GM18951 (cell line): ENCODE data around the gene SLC5A10.
"Not testable (repeated sequence)": the region's sequence is repeated elsewhere in the genome, so short reads cannot be mapped to it uniquely, and the experiment has no call there.

Experiments
- POLR2A ChIP-seq: IDR thresholded peaks from 4 replicates; pipeline ENCODE4 v1.6.1; 2011; ENCODE audit warnings: mild to moderate bottlenecking; ENCODE audit not compliant: insufficient read length, insufficient read depth; ENCODE audit errors: extremely low read depth
- in situ Hi-C: fragments of 300-500 bp; cut with MboI; formaldehyde crosslinking; loops from one replicate; pipeline ENCODE4 v1.12.0; 2022; ENCODE audit warnings: low sequenced_read_pairs, mixed read lengths, inconsistent platforms; ENCODE audit not compliant: unreplicated experiment

The SLC5A10 gene

GRCh38 chr17:18954321-18954720, 2.4 kb downstream of the SLC5A10 start:
- TF ChIP-seq POLR2A, result no peak
- in situ Hi-C loops, result no loop called here

- no peak for TF ChIP-seq POLR2A
- in situ Hi-C loops, result no loop called here
Observed at GRCh38 chr17:18955009-18955408, 3.0 kb downstream of the SLC5A10 start.

- in situ Hi-C loops, result not testable (repeated sequence)
Observed at GRCh38 chr17:18956021-18956420, 4.1 kb downstream of the SLC5A10 start.

GRCh38 chr17:18956581-18956980, 4.6 kb downstream of the SLC5A10 start:
- in situ Hi-C loops, result no loop called here
- TF ChIP-seq POLR2A, result no peak

GRCh38 chr17:18957831-18958230, 5.9 kb downstream of the SLC5A10 start:
- no peak for TF ChIP-seq POLR2A
- in situ Hi-C loops, result no loop called here

- in situ Hi-C loops, result no loop called here
- no peak for TF ChIP-seq POLR2A
Observed at GRCh38 chr17:18958611-18959010, 6.6 kb downstream of the SLC5A10 start.

- TF ChIP-seq POLR2A, result no peak
- in situ Hi-C loops, result no loop called here
Observed at GRCh38 chr17:18959071-18959844, 7.3 kb downstream of the SLC5A10 start.

GRCh38 chr17:18959845-18960240, 7.9 kb downstream of the SLC5A10 start:
- no peak for TF ChIP-seq POLR2A
- in situ Hi-C loops, result no loop called here

GRCh38 chr17:18960241-18960665, 8.3 kb downstream of the SLC5A10 start:
- no peak for TF ChIP-seq POLR2A
- in situ Hi-C loops, result no loop called here

GRCh38 chr17:18960803-18961511, 9.0 kb downstream of the SLC5A10 start:
- TF ChIP-seq POLR2A, result no peak
- in situ Hi-C loops, result no loop called here

- no peak for TF ChIP-seq POLR2A
- in situ Hi-C loops, result no loop called here
Observed at GRCh38 chr17:18961634-18962493, 9.9 kb downstream of the SLC5A10 start.

- in situ Hi-C loops, result no loop called here
Observed at GRCh38 chr17:18962494-18962815, 10.5 kb downstream of the SLC5A10 start.

More at GRCh38 chr17:18962494-18962815, 10.5 kb downstream of the SLC5A10 start:
- no peak for TF ChIP-seq POLR2A
